Skeletal muscle satellite cell (primary cell): ENCODE results near the gene C1QL1.
"Not testable (repeated sequence)": the region's sequence is repeated elsewhere in the genome, so short reads cannot be mapped to it uniquely, and the experiment has no call there.

Experiments used
- H3K27me3 ChIP-seq: 2 replicates; pipeline ENCODE4 v1.7.0; 2013; ENCODE audit warnings: low read length; ENCODE audit not compliant: control insufficient read depth, insufficient read depth
- H3K36me3 ChIP-seq: 2 replicates; pipeline ENCODE4 v1.7.0; 2013; ENCODE audit warnings: mild to moderate bottlenecking, control low read depth, low read length; ENCODE audit not compliant: insufficient read depth
- H3K4me1 ChIP-seq: 2 replicates; pipeline ENCODE4 v1.7.0; 2013; ENCODE audit warnings: low read length; ENCODE audit not compliant: control insufficient read depth, insufficient read depth
- H3K4me2 ChIP-seq: 2 replicates; pipeline ENCODE4 v1.7.0; 2013; ENCODE audit warnings: mild to moderate bottlenecking, low read length
- H3K4me3 ChIP-seq: 2 replicates; pipeline ENCODE4 v1.7.0; 2013; ENCODE audit warnings: low read length
- H3K9ac ChIP-seq: 2 replicates; pipeline ENCODE4 v1.7.0; 2013; ENCODE audit warnings: mild to moderate bottlenecking, low read depth, low read length, moderate library complexity
- H3K9me3 ChIP-seq: replicated peaks from 2 replicates; pipeline ENCODE4 v1.7.0; 2013; ENCODE audit warnings: mild to moderate bottlenecking, control low read depth, low read length

Gene C1QL1

GRCh38 chr17:44955674-44956425, 12.3 kb downstream of the C1QL1 start:
- no peaks in the 10 kb centered on the region for H3K27me3 ChIP-seq
- H3K9me3 ChIP-seq = no peaks in the 10 kb centered on the region
- no peaks in the 10 kb centered on the region for H3K36me3 ChIP-seq
- peak overlapping the region; percentile 32 for H3K4me2 ChIP-seq
- peak overlapping the region; percentile 1 for H3K4me3 ChIP-seq
- peaks cover 32% of the 10 kb centered on the region for H3K4me1 ChIP-seq
- peak overlapping the region; percentile 14 for H3K9ac ChIP-seq

- no peak overlapping the region for H3K4me3 ChIP-seq
- H3K36me3 ChIP-seq = no peaks in the 10 kb centered on the region
- no peaks in the 10 kb centered on the region for H3K9me3 ChIP-seq
- no peaks in the 10 kb centered on the region for H3K27me3 ChIP-seq
- H3K4me1 ChIP-seq = peaks cover 22% of the 10 kb centered on the region
- H3K4me2 ChIP-seq = no peak overlapping the region
- no peak overlapping the region for H3K9ac ChIP-seq
Measured at GRCh38 chr17:44952946-44953475, 15.1 kb downstream of the C1QL1 start.

GRCh38 chr17:44948315-44948795, 19.7 kb downstream of the C1QL1 start:
- no peaks in the 10 kb centered on the region for H3K9me3 ChIP-seq
- peaks cover 6% of the 10 kb centered on the region for H3K4me1 ChIP-seq
- peak overlapping the region; percentile 76 for H3K9ac ChIP-seq
- H3K36me3 ChIP-seq = no peaks in the 10 kb centered on the region
- peak overlapping the region; percentile 91 for H3K4me2 ChIP-seq
- peak overlapping the region; percentile 83 for H3K4me3 ChIP-seq
- H3K27me3 ChIP-seq = no peaks in the 10 kb centered on the region

- no peaks in the 10 kb centered on the region for H3K36me3 ChIP-seq
- H3K4me3 ChIP-seq = peak within 1 kb of the TSS; percentile 83
- peak within 1 kb of the TSS; percentile 76 for H3K9ac ChIP-seq
- peaks cover 6% of the 10 kb centered on the region for H3K4me1 ChIP-seq
- no peaks in the 10 kb centered on the region for H3K9me3 ChIP-seq
- H3K4me2 ChIP-seq = peak within 1 kb of the TSS; percentile 91
- H3K27me3 ChIP-seq = no peaks in the 10 kb centered on the region
Measured at GRCh38 chr17:44947461-44948314, 20.4 kb downstream of the C1QL1 start, which contains the start of gene KIF18B. Gene KIF18B (minus strand): TSS chr17:44947773. CDS start chr17:44936344, 11,429 bp downstream.

GRCh38 chr17:44945652-44946051, 22.5 kb downstream of the C1QL1 start:
- not testable (repeated sequence) for H3K36me3 ChIP-seq, H3K27me3 ChIP-seq, H3K9me3 ChIP-seq, H3K9ac ChIP-seq, H3K4me3 ChIP-seq
- H3K4me1 ChIP-seq = peaks cover 20% of the 10 kb centered on the region
- H3K4me2 ChIP-seq = peak overlapping the region; percentile 91

GRCh38 chr17:44942456-44942855, 25.6 kb downstream of the C1QL1 start:
- H3K36me3 ChIP-seq = peaks cover 7% of the 10 kb centered on the region
- peaks cover 20% of the 10 kb centered on the region for H3K4me1 ChIP-seq
- H3K9ac ChIP-seq = no peak overlapping the region
- peak overlapping the region; percentile 34 for H3K4me2 ChIP-seq
- H3K9me3 ChIP-seq = no peaks in the 10 kb centered on the region
- H3K4me3 ChIP-seq = no peak overlapping the region
- no peaks in the 10 kb centered on the region for H3K27me3 ChIP-seq

GRCh38 chr17:44941712-44942331, 26.3 kb downstream of the C1QL1 start:
- no peak overlapping the region for H3K9ac ChIP-seq
- peak overlapping the region; percentile 34 for H3K4me2 ChIP-seq
- no peaks in the 10 kb centered on the region for H3K9me3 ChIP-seq
- H3K27me3 ChIP-seq = no peaks in the 10 kb centered on the region
- H3K4me3 ChIP-seq = peak overlapping the region; percentile 27
- peaks cover 7% of the 10 kb centered on the region for H3K36me3 ChIP-seq
- H3K4me1 ChIP-seq = peaks cover 20% of the 10 kb centered on the region

- no peak overlapping the region for H3K9ac ChIP-seq
- peak overlapping the region; percentile 10 for H3K4me2 ChIP-seq
- H3K9me3 ChIP-seq = no peaks in the 10 kb centered on the region
- peaks cover 20% of the 10 kb centered on the region for H3K4me1 ChIP-seq
- peaks cover 7% of the 10 kb centered on the region for H3K36me3 ChIP-seq
- H3K27me3 ChIP-seq = no peaks in the 10 kb centered on the region
- H3K4me3 ChIP-seq = no peak overlapping the region
Measured at GRCh38 chr17:44940768-44941167, 27.3 kb downstream of the C1QL1 start.

GRCh38 chr17:44940317-44940716, 27.8 kb downstream of the C1QL1 start:
- Histone ChIP-seq H3K36me3 (peaks cover 8% of the 10 kb centered on the region), H3K9me3 (no peaks in the 10 kb centered on the region), H3K4me3 (no peak overlapping the region), H3K9ac (no peak overlapping the region), H3K27me3 (no peaks in the 10 kb centered on the region), H3K4me1 (peaks cover 20% of the 10 kb centered on the region), H3K4me2 (peak overlapping the region; percentile 10)

GRCh38 chr17:44935116-44935515, 33.0 kb downstream of the C1QL1 start:
- H3K4me1 ChIP-seq = peaks cover 1% of the 10 kb centered on the region
- H3K27me3 ChIP-seq = no peaks in the 10 kb centered on the region
- H3K4me2 ChIP-seq = no peak overlapping the region
- peaks cover 48% of the 10 kb centered on the region for H3K36me3 ChIP-seq
- no peak overlapping the region for H3K4me3 ChIP-seq
- H3K9me3 ChIP-seq = no peaks in the 10 kb centered on the region
- no peak overlapping the region for H3K9ac ChIP-seq

GRCh38 chr17:44934745-44935105, 33.4 kb downstream of the C1QL1 start:
- Histone ChIP-seq H3K36me3 (peaks cover 50% of the 10 kb centered on the region), H3K27me3 (no peaks in the 10 kb centered on the region), H3K4me1 (no peaks in the 10 kb centered on the region), H3K9ac (no peak overlapping the region), H3K4me3 (no peak overlapping the region), H3K4me2 (no peak overlapping the region), H3K9me3 (no peaks in the 10 kb centered on the region)
